HEK293 (cell line): ENCODE measurements around the gene POR.

Source experiments
- YY1 ChIP-seq: fragments of 450-650 bp; formaldehyde crosslinking; IDR thresholded peaks from 2 replicates; pipeline ENCODE4 v1.5.1; 2018; ENCODE audit warnings: missing biosample characterization, missing genetic modification characterization
- ZFP69B ChIP-seq: fragments of 450-650 bp; formaldehyde crosslinking; IDR thresholded peaks from 2 replicates; pipeline ENCODE4 v1.5.1; 2016; ENCODE audit warnings: missing biosample characterization, missing genetic modification characterization
- ZNF677 ChIP-seq: fragments of 450-650 bp; IDR thresholded peaks from 2 replicates; pipeline ENCODE4 v1.5.0; 2018; ENCODE audit warnings: missing biosample characterization, mild to moderate bottlenecking, missing genetic modification characterization, moderate library complexity
- TF ChIP-seq, protein P1 (sequence below): fragments of 450-650 bp; formaldehyde crosslinking; IDR thresholded peaks from 2 replicates; pipeline ENCODE4 v1.5.1; 2016; ENCODE audit warnings: missing biosample characterization, missing genetic modification characterization
- TF ChIP-seq, protein P2 (sequence below): fragments of 450-650 bp; formaldehyde crosslinking; IDR thresholded peaks from 2 replicates; pipeline ENCODE4 v1.5.1; 2016; ENCODE audit warnings: missing biosample characterization, missing genetic modification characterization

DNA sequence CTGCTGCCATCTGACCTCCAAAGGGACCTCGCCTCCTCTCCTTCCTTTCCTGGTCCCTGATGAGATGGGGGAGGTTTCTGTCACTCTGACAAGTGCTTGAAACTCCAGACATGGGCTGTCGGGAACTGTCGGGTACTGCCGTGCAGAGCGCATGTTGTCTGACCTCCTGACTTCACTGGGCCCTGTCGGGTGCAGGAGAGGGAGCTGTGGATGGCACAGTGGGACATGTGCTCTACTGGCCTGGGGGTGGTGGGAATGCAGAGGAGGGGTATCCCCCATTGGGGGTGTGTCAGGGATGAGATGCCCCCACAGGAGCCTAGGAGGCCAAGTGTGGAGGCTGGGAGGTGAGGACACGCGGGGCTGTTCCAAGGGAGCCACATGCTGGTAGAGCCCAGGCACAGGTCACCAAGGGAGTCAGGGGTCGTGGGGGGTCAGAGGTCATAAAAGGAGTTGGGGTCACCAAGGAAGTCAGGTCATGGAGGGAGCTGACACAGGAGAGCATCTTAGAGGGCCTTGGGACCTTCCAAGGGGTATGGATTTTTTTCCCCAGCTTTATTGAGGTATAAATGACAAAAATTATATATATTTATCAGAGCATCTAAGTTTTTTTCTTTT, 48.5 kb downstream of the POR start:
- TF ChIP-seq, protein P1, sequence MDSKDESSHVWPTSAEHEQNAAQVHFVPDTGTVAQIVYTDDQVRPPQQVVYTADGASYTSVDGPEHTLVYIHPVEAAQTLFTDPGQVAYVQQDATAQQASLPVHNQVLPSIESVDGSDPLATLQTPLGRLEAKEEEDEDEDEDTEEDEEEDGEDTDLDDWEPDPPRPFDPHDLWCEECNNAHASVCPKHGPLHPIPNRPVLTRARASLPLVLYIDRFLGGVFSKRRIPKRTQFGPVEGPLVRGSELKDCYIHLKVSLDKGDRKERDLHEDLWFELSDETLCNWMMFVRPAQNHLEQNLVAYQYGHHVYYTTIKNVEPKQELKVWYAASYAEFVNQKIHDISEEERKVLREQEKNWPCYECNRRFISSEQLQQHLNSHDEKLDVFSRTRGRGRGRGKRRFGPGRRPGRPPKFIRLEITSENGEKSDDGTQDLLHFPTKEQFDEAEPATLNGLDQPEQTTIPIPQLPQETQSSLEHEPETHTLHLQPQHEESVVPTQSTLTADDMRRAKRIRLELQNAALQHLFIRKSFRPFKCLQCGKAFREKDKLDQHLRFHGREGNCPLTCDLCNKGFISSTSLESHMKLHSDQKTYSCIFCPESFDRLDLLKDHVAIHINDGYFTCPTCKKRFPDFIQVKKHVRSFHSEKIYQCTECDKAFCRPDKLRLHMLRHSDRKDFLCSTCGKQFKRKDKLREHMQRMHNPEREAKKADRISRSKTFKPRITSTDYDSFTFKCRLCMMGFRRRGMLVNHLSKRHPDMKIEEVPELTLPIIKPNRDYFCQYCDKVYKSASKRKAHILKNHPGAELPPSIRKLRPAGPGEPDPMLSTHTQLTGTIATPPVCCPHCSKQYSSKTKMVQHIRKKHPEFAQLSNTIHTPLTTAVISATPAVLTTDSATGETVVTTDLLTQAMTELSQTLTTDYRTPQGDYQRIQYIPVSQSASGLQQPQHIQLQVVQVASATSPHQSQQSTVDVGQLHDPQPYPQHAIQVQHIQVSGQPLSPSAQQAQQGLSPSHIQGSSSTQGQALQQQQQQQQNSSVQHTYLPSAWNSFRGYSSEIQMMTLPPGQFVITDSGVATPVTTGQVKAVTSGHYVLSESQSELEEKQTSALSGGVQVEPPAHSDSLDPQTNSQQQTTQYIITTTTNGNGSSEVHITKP (tag by site-specific recombination) = no peak
- TF ChIP-seq YY1 (tag by site-specific recombination) (no peak), ZNF677 (tag by site-specific recombination) (no peak), ZFP69B (tag by site-specific recombination) (no peak)
- TF ChIP-seq, protein P2, sequence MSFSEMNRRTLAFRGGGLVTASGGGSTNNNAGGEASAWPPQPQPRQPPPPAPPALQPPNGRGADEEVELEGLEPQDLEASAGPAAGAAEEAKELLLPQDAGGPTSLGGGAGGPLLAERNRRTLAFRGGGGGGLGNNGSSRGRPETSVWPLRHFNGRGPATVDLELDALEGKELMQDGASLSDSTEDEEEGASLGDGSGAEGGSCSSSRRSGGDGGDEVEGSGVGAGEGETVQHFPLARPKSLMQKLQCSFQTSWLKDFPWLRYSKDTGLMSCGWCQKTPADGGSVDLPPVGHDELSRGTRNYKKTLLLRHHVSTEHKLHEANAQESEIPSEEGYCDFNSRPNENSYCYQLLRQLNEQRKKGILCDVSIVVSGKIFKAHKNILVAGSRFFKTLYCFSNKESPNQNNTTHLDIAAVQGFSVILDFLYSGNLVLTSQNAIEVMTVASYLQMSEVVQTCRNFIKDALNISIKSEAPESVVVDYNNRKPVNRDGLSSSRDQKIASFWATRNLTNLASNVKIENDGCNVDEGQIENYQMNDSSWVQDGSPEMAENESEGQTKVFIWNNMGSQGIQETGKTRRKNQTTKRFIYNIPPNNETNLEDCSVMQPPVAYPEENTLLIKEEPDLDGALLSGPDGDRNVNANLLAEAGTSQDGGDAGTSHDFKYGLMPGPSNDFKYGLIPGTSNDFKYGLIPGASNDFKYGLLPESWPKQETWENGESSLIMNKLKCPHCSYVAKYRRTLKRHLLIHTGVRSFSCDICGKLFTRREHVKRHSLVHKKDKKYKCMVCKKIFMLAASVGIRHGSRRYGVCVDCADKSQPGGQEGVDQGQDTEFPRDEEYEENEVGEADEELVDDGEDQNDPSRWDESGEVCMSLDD = no peak
